KG1 (cell line): ENCODE measurements around the gene HCFC2.

Source experiments
- DNase-seq: peaks from one replicate; lab custom pipeline; 2025; lab: John Stamatoyannopoulos, UW

The HCFC2 gene

DNA sequence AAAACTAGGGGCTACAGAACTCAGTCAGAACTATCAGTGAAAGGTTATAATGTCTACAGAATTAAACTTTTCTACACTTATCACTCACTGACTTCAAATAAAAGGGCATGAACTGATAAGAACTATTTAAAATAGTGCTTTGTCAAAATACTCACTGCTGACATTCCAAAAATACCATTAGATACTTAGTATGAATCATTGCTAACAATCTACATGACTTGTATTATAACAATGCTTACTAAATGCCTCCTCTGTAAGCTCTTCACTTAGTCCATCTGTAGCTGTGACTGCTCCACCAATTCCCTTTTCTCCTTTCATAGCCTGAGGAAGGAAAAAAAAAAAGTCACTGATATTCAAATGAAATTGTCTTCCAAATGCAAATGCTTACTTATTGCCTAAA lies 56.7 kb downstream of the HCFC2 start:
- DNase-seq, result no peak

DNA sequence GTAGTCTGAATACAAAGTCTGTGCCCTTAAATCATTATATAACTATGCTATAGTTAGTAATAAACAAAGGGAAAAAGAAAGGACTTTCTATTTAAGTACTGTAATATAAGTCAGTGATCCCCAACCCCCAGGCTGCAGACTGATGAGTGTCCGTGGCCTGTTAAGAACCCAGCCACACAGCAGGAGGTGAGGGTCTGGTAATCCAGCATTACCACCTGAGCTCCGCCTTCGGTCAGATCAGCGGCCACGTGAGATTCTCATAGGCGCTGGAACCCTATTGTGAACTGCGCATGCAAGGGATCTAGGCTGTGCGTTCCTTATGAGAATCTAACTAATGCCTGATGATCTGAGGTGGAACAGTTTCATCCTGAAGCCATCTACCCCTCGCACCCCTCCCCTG lies 58.0 kb downstream of the HCFC2 start:
- no peak for DNase-seq

DNA sequence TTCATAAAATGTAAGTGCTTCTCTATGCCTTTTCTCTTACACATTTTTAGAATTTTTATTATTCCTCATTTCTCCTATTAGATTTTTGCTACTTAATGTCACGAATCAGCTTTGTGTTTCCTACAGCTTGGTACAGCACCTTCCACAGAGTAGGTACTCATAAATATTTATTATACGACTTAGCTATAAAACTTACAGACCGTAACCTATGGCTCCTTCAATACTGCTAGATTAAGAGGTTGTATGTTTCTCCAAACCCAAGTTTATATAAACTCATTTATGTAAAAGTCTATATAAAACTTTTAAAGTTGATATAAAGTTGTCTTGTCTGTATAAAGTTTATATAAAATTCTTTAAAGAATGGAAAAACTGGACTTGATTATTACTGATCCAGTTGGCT lies 62.2 kb downstream of the HCFC2 start:
- DNase-seq, result no peak

DNA sequence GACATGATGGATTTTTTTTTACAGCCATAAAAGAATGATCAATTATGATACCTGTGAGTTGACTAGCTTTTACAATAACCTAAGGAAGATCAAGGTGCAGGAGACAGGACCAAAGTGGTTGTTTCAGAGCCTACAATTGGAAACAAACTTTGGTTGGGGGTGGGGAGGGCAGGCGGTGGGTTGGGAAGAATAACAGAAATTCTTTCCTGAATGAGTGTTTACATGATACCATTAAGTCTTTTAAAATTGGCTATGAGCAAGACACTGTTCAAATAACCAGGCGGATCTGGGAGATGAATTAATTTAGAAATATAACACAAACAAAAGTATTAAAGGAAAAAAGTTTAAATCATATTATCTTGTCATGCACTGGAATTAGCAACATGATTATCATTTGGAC lies 66.4 kb downstream of the HCFC2 start:
- DNase-seq, result no peak

DNA sequence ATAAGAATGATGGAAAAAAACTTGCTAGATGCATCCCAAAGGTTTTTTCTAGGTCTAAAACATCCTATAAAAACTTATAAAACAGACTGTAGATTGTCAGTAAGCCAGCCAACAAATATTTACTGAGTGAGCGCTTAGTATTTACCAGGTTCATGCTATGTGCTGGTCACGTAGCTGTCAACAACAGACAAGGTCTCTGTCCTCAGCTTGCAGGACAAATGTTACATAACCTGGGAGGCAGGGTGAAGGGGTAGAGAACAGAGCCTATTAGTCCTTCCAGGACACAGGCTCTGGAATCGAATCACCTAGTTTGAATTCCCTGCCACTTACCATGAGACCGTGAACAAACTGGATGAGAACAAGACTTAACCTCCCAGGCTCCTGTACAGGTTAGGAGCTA lies 67.3 kb downstream of the HCFC2 start:
- no peak for DNase-seq

DNA sequence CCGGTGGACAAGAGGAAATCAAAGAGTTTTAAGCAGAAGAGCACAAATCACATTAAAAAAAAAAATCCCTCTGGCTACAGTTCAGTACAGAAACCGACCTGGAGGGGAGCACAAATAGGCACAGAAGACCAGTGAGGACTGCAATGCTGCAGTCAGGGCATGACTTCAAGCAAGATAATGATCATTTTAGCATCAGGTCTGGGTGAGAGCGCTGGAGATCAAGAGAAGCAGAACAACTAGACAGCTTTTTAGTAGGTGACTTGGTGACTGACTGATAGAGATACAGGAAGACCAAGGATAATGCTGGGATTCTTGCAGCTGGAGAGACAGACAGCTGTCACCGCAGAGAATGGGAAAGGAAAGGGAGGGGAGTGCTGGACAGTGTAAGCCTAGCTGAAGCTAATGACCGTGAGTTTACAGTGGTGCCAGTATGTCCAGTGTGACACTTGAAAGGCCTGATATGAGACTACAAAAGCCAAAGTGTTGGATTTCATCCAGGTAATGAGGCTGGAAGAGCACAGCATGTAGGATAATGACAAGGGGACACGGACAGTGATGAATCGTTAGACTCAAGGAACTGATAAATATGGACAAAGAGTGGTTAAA lies 68.1 kb downstream of the HCFC2 start:
- DNase-seq, result no peak

DNA sequence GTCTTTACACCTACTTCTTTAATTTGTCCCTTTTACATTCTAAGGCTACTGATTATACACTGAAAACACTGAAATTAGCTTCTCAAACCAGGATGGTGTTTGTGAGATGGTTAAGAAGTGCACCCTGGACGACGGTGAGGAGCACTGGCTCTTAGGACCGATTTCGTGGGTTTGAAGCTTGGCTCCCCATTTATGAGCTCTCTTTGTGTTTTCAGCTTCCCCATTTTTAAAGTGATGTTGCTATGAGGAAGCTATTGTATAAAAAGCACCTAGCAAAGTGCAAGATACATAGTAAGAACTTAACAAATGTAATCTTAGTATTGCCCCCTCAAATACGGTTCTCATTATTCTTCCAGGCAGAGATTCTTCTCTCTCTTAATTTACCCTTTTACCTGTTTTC lies 69.0 kb downstream of the HCFC2 start:
- DNase-seq, result peak; percentile 9

DNA sequence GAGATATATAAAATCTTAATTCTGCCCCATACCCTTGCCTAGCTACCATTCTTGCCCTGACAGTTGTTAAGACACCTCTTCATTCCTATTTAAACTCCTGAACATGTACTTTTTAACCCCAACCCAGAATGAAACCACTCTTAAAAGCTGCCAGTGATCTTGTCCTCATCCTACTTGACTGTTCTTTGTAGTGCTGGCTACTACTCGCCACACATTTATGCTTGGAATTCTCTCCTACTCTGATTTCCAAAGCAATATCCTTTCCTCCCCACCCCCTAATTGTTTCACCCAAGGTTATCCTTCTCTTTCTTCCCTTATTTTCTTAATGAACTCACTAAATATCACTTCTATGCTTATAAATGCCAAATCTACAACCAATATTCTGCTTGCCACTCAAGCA lies 69.5 kb downstream of the HCFC2 start:
- no peak for DNase-seq

DNA sequence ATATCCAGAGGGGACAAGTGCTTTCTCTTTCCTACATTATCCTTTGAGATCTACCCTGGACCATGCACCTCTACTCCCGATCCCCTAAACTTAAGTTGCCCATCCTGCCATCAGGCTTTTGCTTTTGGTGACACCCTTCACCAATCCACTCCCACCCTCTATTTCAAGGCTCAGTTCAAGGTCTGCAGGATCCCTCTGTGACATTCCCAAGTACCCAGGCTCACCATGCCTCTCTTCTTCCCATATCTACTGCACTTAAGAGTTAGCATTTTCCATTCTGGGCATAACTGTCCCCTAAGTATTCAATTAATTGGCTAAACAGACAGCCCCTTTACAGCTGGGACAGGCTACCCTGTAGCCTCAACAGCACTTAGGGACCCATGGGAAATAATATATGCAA lies 70.6 kb downstream of the HCFC2 start:
- DNase-seq, result no peak

DNA sequence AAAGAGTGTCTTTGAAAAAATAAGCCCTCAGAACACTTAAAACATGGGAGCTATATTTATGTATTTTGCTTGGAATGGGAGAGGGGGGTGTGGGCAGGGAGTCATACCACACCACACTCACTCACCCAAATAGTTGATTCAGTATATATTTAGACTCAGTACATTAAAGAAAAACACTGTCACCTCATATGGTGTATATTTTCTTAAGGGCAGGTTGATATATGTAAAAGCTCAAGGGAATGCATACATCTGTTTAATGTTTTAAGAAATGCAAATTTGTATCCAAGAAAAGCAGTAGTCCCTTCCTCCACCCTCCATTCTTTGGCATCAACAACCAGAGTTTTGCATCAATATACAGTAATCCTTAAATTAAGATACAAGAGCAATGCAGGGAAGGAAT lies 72.2 kb downstream of the HCFC2 start:
- no peak for DNase-seq

DNA sequence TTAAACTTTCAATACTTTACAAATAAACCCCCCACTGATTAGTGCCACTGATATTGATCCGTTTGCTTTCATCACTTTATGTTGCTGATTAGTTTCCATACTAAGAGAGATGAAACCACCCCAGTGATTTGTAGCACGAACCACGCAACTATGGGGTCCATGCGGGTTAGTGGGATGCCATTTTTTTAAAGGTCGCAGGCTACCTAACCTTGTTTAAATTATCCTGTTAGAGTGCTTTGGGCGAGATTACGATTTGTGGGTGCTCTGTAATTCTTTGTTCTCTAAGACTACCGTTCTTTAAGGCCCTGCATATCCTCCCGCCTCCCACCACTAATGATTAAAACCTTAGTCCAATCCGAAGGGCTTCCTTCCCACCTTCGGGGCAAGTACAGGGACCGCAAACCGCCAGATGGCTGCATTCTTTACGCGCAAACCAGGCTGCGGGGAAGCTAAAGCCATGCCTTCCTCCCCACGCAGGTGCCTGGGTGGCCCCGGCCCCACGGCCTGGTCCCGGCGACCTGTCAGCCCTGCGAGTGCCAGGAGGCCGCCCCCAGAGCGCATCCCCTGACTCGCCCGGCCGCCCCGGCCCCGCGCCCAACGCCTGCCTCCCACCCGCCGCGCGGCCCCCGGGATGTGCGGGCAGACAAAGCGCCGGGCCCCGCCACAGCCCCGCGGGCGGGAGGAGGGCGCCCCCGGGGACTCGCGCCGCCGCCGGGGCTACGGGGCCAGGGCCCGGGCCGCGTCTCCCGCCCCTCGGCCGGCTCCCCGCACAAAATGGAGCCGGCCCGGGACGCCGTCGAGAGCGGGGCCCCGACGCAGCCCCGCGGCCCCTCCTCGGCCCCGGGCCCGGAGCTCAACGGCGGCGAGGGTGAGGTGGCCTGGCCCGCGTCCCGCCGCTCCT lies 72.9 kb downstream of the HCFC2 start:
- DNase-seq, result no peak

DNA sequence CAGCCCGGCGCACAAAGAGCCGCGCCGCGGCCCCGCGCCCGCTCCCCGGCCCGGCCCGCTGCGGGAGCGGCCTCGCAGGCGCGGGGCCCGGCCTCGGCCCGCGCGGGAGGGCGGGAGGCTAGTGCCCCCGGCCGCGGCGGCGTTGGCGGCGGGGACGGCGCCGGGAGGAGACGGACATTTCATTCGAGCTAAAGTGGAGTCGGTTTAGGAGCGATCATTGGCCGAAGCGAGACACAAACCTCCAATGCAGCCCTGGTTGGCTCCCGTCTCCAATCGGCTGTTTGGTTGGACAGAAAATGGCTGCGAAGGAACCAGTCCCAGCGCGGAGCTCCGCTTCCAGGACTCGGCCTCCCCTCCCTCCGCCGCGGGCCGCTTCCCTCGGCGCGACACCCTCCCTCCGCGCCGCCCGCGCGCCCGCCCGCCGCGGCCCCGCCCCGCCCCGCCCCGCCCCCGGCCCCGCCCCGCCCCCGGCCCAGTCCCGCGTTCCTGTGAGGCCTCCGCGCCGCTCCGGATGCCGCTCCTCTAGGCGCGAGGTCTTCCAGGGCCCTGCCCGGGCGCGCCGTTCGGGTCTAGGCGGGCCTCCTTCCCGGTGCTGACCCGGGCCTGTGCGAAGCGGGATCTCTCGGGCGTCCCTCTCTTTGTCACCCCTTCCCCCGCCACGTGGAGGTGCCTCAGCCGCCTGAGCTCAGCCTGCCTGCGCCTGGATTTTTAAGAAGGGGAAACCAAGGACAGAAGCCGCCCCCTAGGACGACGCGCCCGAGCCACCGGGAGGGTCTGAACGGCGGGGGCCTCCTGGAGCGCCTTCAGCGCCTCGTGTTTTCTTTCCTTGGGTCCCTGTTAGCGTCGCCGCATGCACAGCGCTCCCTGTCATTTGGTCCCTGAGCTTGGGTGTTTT lies 73.8 kb downstream of the HCFC2 start, which contains the start of gene NFYB:
Gene NFYB (minus strand): TSS at position 309 of the 895 bp plus-strand sequence. CDS start 2,757 bp downstream, outside the sequence.
- peak; percentile 88 for DNase-seq

DNA sequence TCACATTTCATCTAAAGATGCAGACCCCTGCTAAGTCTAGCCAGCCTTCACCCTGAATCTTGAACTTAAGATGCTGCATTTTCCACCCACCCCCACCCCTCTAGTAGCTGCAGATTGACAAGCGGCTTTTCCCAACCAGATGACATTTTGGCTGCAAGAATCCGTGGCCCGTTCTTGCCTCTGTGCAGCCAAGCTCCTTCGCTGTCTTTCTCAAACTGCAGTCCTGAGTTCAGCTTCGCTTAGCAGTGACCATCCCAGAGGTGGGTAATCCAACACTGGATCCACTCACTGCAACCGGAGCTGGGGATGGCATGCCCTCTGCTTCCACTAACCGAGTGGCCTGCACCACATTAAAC lies 74.4 kb downstream of the HCFC2 start:
- no peak for DNase-seq

DNA sequence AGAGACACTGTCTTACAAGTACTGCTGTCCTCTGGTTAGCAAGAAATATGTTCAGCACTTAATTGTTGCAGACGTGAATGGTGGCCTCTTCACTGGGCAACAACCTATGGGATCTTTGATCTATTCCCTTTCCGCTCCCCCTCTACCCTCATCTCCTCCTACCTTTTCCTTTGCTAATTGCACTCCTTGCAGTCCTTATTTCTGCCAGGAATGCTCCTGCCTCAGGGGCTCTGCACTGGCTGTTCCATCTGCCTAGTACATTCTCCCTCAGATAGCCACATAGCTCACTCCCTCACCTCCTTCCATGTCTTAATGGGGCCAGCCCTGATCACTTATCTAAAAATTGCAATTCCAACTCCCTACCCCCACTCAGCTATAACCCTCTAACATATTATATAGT lies 78.2 kb downstream of the HCFC2 start:
- no peak for DNase-seq

DNA sequence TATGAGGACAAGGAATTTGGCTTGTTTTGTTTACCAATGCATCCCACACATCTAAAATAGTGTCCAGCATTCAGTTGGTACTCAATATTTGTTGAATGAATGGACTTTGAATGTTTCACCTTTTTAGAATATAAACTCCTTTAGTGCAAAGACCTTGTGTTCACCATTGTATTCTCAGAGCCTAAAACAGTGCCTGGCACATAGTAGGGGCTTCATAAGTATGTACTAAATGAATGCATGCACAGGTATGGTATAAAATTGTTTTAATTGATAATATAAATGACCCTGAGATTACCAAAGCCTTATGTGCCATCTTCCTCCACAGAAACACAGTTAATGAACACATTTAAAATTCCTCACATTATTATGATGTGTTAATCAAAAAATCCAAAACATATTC lies 78.7 kb downstream of the HCFC2 start:
- no peak for DNase-seq

DNA sequence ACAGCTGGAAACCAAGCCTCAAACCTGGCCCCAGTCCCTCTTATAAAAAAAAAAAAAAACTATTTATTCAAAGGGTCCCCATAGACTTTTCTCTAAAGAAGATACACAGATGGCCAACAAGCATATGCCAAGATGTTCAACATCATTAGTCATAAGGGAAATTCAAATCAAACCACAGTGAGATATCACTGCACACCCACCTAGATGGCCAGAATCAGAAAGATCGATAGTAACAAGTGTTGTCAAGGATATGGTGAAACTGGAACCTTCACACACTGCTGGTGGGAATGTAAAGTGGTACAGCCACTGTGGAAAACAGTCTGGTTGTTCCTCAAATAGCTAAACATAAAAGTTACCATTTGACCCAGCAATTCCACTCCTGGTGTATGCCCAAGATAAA lies 79.6 kb downstream of the HCFC2 start:
- DNase-seq, result no peak

DNA sequence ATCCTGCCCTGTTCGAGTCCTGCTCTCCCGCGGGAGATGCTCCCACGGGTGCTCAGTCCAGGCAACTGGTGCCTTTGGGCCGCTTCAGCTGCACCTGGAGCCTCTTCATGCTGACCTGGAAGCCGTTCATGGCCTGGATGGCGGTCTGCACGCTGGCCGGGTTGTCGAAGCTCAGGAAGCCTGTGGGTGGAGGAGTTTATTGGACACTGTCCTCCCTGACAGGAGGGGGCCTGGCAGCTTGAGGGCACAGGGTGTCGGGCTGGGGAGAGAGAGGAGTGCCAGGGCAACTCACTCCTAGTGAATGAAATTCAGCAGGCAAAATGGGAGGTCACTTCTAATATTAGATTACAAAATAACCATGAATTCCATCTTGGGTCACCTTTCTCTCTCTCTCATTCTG lies 83.0 kb downstream of the HCFC2 start:
- DNase-seq, result no peak

DNA sequence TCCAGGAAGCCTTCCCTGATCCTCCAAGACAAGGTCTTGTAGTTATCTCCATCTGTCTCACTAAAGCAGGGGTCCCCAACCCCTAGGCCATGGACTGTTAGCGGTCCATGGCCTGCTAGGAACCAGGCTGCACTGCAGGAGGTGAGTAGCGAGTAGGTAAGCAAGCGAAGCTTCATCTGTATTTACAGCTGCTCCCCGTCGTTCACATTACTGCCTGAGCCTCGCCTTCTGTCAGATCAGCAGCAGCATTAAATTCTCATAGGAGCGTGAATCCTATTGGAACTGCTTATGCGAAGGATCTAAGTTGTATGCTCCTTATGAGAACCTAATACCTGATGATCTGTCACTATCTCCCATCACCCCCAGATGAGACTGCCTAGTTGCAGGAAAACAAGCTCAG lies 86.1 kb downstream of the HCFC2 start:
- DNase-seq, result no peak

DNA sequence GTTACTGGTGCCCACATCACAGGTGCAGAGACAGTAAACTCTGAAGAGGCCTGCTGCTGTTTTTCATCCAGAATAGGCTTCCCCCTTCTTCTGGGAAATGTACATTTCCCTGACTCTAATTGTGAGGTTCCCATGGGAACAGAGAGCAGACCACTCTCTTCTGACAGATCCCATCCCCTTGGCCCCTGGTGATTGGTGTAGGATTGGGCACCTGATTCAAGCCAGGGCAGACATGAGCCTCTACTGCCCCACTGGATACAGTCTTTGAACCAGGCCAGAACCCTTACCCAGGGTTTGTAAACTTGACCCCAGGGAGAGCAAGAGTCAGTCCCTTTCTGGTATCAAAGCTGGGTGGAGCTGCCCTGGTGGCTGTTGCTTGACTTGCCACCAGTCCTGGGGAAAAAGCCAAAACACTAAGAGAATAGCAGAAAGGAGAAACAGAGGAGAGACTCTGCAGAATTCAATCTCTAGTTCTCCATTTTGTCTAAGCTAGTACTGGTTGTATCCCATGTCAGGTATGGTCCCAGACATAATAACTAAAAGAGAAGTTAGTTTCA lies 88.4 kb downstream of the HCFC2 start:
- DNase-seq, result no peak

DNA sequence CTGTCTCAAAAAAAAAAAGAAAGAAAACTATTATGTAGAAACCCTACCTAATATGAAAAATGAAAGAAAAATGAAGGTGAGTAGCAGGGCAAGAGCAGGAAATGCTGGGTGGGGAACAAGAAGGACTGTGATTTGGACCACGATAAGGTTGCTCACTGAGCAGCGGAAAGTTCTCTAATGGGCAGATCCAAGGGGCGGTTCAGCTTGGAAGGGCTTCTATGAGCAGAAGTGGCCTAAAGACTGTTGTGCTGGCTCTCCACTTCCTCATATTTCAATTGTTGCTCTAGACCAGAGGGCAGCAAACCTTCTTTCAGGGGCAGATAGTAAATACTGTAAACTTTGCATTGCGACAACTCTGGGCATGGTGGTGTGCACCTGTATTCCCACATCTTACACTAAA lies 90.0 kb downstream of the HCFC2 start:
- peak; percentile 10 for DNase-seq

DNA sequence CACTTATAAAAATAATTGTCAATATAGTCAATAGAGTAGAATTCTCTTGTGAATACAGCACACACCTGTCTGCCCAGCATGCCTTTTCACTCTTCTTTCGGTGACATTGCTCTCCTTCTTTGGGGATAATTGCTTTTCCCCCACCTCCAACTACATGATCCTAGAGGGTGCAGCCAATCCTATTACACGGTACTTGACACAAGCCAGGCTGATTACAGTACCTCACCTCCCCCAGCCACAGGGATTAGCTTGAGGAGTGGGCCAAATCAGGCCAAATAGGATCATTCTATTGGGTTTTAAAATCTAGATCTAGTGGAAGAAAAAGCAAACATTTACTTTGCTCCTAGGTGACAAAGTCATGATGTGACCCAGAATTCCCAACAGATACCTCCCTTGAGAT lies 90.5 kb downstream of the HCFC2 start:
- no peak for DNase-seq
